Lung (tissue), 12 donors: Measurements from ENCODE around the gene FAM222B. TPM values are rescaled to one million over a fixed set of nuclear protein-coding genes. Genes with fewer than 3 reads are reported as not detected.

Experiments used
- ATAC-seq: fragments of 200-7000 bp; cut with Tn5 transposase; one replicate; pipeline ENCODE4 v1.9.1; 2020; ENCODE audit warnings: moderate number of reproducible peaks; ENCODE audit not compliant: insufficient read depth, low FRiP score
- DNase-seq, 3 donors: peaks; one replicate each; pipeline ENCODE4 v3.0.0-alpha.2; 2013 to 2017
- H3K27ac ChIP-seq, 2 donors: one replicate each; pipeline ENCODE4 v1.5.1; 2013; ENCODE audit warnings: mild to moderate bottlenecking in 2 of 2, moderate library complexity in 2 of 2, control low read depth in 1 of 2, inconsistent platforms in 1 of 2, low read depth in 1 of 2, low read length in 1 of 2
- H3K27me3 ChIP-seq, 3 donors: one replicate each; pipeline ENCODE4 v1.5.1; 2013; ENCODE audit warnings: low read length in 2 of 3; ENCODE audit not compliant: control insufficient read depth in 3 of 3, insufficient read depth in 3 of 3
- H3K36me3 ChIP-seq, 4 donors: one replicate each; pipeline ENCODE4 v1.5.1; 2013; ENCODE audit warnings: low read length in 4 of 4, mild to moderate bottlenecking in 1 of 4, moderate library complexity in 1 of 4; ENCODE audit not compliant: control insufficient read depth in 4 of 4, insufficient read depth in 4 of 4
- H3K4me1 ChIP-seq, 5 donors: one replicate each; pipeline ENCODE4 v1.5.1; 2013; ENCODE audit warnings: low read length in 5 of 5, mild to moderate bottlenecking in 2 of 5, moderate library complexity in 1 of 5; ENCODE audit not compliant: control insufficient read depth in 5 of 5, insufficient read depth in 5 of 5
- H3K4me3 ChIP-seq: one replicate; pipeline ENCODE4 v1.5.1; 2013; ENCODE audit warnings: mild to moderate bottlenecking, control low read depth, moderate library complexity
- H3K9ac ChIP-seq, 2 donors: one replicate each; pipeline ENCODE4 v1.5.1; 2013; ENCODE audit warnings: low read length in 2 of 2, control low read depth in 1 of 2; ENCODE audit not compliant: insufficient read depth in 1 of 2
- H3K9me3 ChIP-seq, 4 donors: one replicate each; pipeline ENCODE4 v1.5.1; 2013; ENCODE audit warnings: low read length in 3 of 4, mild to moderate bottlenecking in 1 of 4, moderate library complexity in 1 of 4; ENCODE audit not compliant: control insufficient read depth in 4 of 4, insufficient read depth in 3 of 4
- CTCF ChIP-seq: IDR thresholded peaks from 2 replicates; pipeline ENCODE4 v1.5.1; 2012; ENCODE audit warnings: mild to moderate bottlenecking; ENCODE audit errors: control extremely low read depth, extremely low read depth
- WGBS, 2 donors: extraction: QIAGEN DNeasy Blood & Tissue Kit; methylation state at CpG; one replicate each; pipeline ENCODE4 v1.1.7; 2013; 5-methylcytosine and 5-hydroxymethylcytosine counted together
- polyA plus RNA-seq, 2 donors: library from polyadenylated mRNA; stranded (reverse); fragments of 200-250 nt; gene quantifications; one replicate each; pipeline ENCODE4 v1.2.1, GENCODE V29; 2013
- total RNA-seq, 2 donors: library from RNA; depleted of rRNA in 1 of 2; stranded (reverse); fragments of >200 nt in 1 of 2; gene quantifications; one replicate each; pipeline ENCODE4 v1.2.1, GENCODE V29; 2014 to 2021
- donor health status: control.
- donor health status: control.
- donor health status: Bipolar disorder and iron deficiency.
- donor health status: healthy.
- donor health status: DM: yes; HTN: yes; CAD: no.

Gene FAM222B
- total and polyA plus RNA-seq, 4 donors: 8.3 to 17.7 (median 9.2) TPM

- no peaks in the 10 kb centered on the region for H3K9me3 ChIP-seq
- H3K27ac ChIP-seq: peak overlapping the region in 1 of 2 donors; percentile 86
- H3K36me3 ChIP-seq: peaks cover 0 to 26% (median 19%) of the 10 kb centered on the region in 4 donors
- DNase-seq: peak; percentile 84 to 86 (median 85)
- no peaks in the 10 kb centered on the region for H3K27me3 ChIP-seq
- peak overlapping the region; percentile 95 to 97 for H3K9ac ChIP-seq
- peak overlapping the region; percentile 56 for H3K4me3 ChIP-seq
- 4% methylated on average over 25 to 31 of the region's 31 CpGs for WGBS, 2 donors
- peaks cover 0 to 49% (median 16%) of the 10 kb centered on the region in 5 donors for H3K4me1 ChIP-seq
- no peak for TF ChIP-seq CTCF
- no peak for ATAC-seq
These were observed 97.4 kb downstream of the FAM222B start for GRCh38 chr17:28744972-28745785.

- TF ChIP-seq CTCF: no peak
- Histone ChIP-seq H3K36me3 (peaks cover 0 to 24% (median 16%) of the 10 kb centered on the region in 4 donors), H3K9me3 (no peaks in the 10 kb centered on the region), H3K27me3 (no peaks in the 10 kb centered on the region), H3K4me3 (peak overlapping the region; percentile 68), H3K9ac (peak overlapping the region; percentile 95 to 97), H3K4me1 (peaks cover 0 to 45% (median 16%) of the 10 kb centered on the region in 5 donors), H3K27ac (peak overlapping the region; percentile 27 to 96)
- peak; percentile 62 to 82 (median 67) for DNase-seq
- WGBS, 2 donors: 1% methylated on average over 54 to 61 of the region's 61 CpGs
- no peak for ATAC-seq
These were observed 98.3 kb downstream of the FAM222B start for GRCh38 chr17:28744104-28744971.

GRCh38 chr17:28743243-28744103 lies 99.1 kb downstream of the FAM222B start, which contains the start of gene TRAF4:
Gene TRAF4 (plus strand): TSS chr17:28744011. CDS start chr17:28744113, 102 bp downstream.
- H3K9ac ChIP-seq: peak within 1 kb of the TSS; percentile 95 to 97
- peaks cover 0 to 41% (median 12%) of the 10 kb centered on the region in 5 donors for H3K4me1 ChIP-seq
- no peaks in the 10 kb centered on the region for H3K27me3 ChIP-seq
- H3K4me3 ChIP-seq: peak within 1 kb of the TSS; percentile 68
- ATAC-seq: peak; percentile 83
- peaks cover 0 to 16% (median 8%) of the 10 kb centered on the region in 4 donors for H3K36me3 ChIP-seq
- TF ChIP-seq CTCF: no peak
- peak within 1 kb of the TSS; percentile 27 to 96 for H3K27ac ChIP-seq
- no peaks in the 10 kb centered on the region for H3K9me3 ChIP-seq
- 1 to 2% methylated on average over 38 to 70 of the region's 70 CpGs for WGBS, 2 donors
- peak; percentile 90 to 94 (median 91) for DNase-seq
